Measurements from ENCODE around the gene CCDC197.

- TF ChIP-seq NBN (IDR thresholded peaks at IDR 0.05; ENCODE audit: low read depth) = no peak
- TF ChIP-seq CREM (IDR thresholded peaks at IDR 0.05; ENCODE audit: low read depth) = no peak
- TF ChIP-seq MITF (IDR thresholded peaks at IDR 0.05) = no peak
- no peak for TF ChIP-seq CBX8 (IDR thresholded peaks at IDR 0.05; ENCODE audit: borderline replicate concordance, extremely low read depth, low read depth, low read length, poor library complexity, severe bottlenecking)
- TF ChIP-seq TRIM24 (IDR thresholded peaks at IDR 0.05) = no peak
These were observed 5.9 kb upstream of the CCDC197 start for GRCh38 chr14:93991212-93991611.
